ENCODE results near the gene HOXD8. TPM values are rescaled to one million over a fixed set of nuclear protein-coding genes. Genes with fewer than 3 reads are reported as not detected.

Gene HOXD8
- total and polyA plus RNA-seq, 5 donors: 0.11 to 0.63 (median 0.38) TPM

DNA sequence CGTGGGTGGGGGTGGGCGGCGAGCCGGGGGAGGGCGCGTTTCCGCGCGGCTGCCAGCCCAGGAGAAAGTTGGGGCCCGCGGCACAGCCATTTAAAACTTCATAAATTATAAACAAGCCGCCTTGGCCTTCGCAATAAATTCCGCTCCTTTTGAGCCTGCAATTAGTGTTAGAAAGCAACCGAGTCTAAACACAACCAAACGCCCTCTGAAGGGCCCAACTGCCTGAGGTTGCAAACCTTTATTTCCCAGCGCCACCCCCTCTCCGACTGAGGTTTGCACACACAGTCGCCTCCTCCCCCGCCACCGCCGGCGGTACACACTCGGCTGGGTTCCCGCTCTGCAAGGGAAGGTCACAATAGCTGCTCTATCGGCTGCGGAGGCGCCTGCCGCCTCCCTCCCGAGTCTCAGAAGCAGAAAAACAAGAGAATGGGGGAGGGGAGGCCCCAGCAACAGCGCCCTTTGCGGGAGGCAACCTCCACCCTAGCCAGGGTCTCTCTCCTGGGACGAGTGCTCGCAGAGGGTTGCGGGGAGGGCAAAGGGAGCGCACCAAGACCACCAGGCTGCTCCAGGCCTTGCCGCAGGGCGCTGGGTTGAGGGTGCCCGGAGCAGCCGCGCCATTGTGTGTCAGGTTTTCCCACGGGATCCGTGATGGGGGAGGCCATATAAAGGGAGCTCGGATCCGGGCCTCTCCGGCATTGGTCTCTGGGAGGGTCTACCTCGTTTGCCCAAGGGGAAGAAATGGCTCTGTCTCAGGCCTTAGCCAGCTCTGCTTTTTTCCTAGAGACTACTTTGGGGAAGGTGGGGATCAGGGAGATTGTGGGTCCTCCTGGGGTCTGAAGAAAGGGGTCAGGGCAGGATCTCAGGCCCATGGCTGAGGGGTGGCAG, 45.6 kb downstream of the HOXD8 start:
- H3K27me3 ChIP-seq (ENCODE audit: control insufficient read depth, insufficient read depth): peaks cover 3% of the 10 kb centered on the region

DNA sequence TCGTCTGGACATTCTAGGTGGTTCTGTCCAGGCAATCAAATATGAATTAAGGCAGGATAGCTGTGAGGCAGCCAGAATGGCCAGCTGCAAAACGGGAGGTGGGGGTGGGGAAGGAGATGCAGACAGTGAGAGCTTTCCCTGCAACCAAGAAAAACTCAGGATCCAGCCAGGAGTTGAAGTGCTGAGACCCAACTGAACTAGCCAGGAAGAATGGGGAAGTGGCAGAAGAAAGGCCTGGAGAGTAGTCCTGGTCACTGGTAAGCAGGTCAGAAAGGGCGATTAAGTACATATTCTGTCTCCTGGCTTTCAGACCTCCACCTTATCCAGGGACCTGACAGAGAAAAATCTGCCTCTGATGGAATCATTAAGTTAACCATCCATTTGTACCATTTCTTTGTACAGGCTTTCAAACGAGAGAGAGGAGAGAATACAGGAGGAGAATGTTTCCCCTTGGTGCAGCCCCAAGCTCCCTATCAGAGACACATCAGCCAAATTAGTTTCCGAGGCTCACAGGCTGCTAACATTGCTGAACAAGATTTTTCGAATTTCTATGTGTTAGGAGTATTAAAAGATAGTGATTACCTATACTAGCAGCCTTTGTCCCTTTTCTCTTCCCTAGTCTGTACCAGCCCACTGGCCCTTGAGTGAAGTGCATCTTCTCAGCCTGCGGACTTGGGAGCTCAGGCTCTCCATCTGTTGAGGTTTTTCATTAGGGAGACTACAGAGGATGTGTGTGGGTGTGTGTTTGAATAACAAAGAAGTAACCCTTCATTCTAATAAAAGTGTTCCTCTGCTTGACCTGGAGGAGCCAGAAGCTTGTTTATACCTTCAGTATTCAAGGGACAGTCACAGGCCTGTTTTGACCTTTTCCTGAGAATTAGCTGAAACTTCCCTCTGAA, 46.5 kb downstream of the HOXD8 start:
- ATAC-seq (no peak), DNase-seq (no peak)
- H3K9me3 ChIP-seq (ENCODE audit: control insufficient read depth, low read length): no peaks in the 10 kb centered on the region
- peaks cover 4% of the 10 kb centered on the region for H3K27me3 ChIP-seq (ENCODE audit: control insufficient read depth, insufficient read depth)
- H3K27ac ChIP-seq (ENCODE audit: low read length): no peak overlapping the region
- H3K4me3 ChIP-seq (ENCODE audit: low read length): no peak overlapping the region
- no peaks in the 10 kb centered on the region for H3K4me1 ChIP-seq (ENCODE audit: control insufficient read depth, insufficient read depth, low read length)
- intact Hi-C loops (cut with DNase I): no loop called here
- 79% methylated on average over 7 of the region's 7 CpGs for WGBS

More for the DNA sequence above, 45.6 kb downstream of the HOXD8 start:
- DNase-seq: no peak
- intact Hi-C loops (cut with DNase I): no loop called here
- Histone ChIP-seq H3K4me3 (ENCODE audit: low read length) (no peak overlapping the region), H3K4me1 (ENCODE audit: control insufficient read depth, insufficient read depth, low read length) (no peaks in the 10 kb centered on the region), H3K27ac (ENCODE audit: low read length) (no peak overlapping the region), H3K9me3 (ENCODE audit: control insufficient read depth, low read length) (no peaks in the 10 kb centered on the region)
- no peak for ATAC-seq
- 27% methylated on average over 47 of the region's 47 CpGs for WGBS

DNA sequence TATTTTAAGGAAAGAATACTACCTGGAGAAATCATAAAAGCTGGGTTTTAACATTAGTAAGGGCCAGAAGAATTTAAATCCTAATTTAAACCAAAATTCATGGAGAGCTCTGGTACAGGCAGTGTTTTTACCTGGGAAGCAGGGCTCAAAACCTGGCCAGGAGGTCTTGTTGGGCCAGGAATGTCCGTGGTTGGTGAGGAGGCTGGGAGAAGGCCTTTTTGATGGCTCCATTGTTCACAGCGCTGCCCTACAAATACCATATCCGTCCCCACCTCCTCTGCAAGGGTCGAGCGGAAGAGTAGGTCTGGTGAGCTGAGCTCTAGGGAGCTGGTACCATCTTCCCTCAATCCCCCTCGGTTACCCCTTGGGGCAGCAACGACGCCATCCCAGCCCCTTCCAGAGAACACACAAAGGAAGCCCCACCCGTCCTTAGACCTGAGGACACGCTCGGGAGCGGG, 48.1 kb downstream of the HOXD8 start:
- no peak overlapping the region for H3K4me3 ChIP-seq (ENCODE audit: low read length)
- intact Hi-C loops (cut with DNase I): no loop called here
- ATAC-seq (no peak), DNase-seq (no peak)
- peaks cover 4% of the 10 kb centered on the region for H3K27me3 ChIP-seq (ENCODE audit: control insufficient read depth, insufficient read depth)
- H3K27ac ChIP-seq (ENCODE audit: low read length): no peak overlapping the region
- no peaks in the 10 kb centered on the region for H3K4me1 ChIP-seq (ENCODE audit: control insufficient read depth, insufficient read depth, low read length)
- H3K9me3 ChIP-seq (ENCODE audit: control insufficient read depth, low read length): no peaks in the 10 kb centered on the region
- 14% methylated on average over 12 of the region's 12 CpGs for WGBS

DNA sequence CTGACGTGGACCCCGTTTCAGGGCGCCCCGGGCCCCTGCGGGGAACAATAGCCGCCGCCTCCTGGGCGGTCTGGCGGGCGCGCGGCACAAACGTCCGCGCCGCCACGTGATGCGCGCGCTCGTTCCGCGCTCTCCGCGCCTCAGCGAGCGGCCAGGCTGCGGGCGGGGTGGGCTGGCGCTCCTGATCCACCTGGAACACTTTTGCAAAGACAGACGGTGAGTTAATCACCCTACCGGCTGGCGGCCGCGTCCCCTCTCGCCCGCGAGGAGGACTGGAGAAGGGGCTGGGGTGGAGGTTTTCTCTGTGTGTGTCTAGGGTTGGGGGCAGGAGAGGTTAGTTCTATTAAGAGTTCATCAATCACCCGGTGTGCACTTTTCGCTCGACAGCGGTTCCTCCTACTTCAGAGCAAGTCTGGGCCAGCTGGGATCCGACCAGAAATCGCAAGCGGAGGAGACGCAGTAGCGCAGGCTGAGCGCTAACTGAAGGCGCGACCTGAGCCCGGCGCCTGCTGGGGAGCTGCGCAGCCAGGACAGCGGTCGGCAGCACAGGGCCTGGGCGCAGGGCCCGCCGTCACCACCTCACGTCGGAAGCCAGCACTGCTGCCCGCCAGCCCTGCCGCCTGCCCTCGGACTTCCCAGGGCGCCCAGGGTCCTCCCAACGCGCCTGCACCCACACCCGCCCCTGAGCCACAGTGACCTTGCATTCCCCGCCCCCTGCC, 48.7 kb downstream of the HOXD8 start:
- no peak for DNase-seq
- no peaks in the 10 kb centered on the region for H3K9me3 ChIP-seq (ENCODE audit: control insufficient read depth, low read length)

DNA sequence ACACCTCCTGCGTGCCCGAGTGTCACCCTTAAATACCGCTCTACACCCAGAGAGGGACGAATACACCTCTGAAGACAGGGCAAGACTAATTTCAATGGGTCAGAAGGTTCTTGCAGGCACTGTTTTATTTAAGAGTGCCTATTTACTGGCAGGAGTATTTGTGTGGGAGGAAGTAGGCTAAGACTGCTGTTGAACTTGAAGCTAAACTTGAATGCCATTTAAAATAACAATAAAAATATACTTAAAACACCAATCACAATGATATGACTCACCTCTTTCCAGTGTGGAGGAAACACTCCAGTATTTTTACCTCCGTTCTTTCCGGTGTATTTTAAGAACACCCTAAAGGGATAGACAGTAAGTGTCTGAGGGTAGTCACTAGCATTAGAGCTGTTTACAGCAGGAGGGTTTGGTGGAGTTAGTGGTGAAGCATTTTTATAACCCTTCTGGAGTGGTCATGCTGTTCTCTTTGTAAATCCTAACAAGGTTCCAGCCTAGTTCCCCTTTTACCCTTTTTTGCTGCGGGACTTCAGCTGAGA, 49.3 kb downstream of the HOXD8 start:
- Histone ChIP-seq H3K27ac (ENCODE audit: low read length) (no peak overlapping the region), H3K4me3 (ENCODE audit: low read length) (no peak overlapping the region), H3K27me3 (ENCODE audit: control insufficient read depth, insufficient read depth) (peaks cover 6% of the 10 kb centered on the region), H3K4me1 (ENCODE audit: control insufficient read depth, insufficient read depth, low read length) (no peaks in the 10 kb centered on the region), H3K9me3 (ENCODE audit: control insufficient read depth, low read length) (no peaks in the 10 kb centered on the region)
- ATAC-seq (no peak), DNase-seq (no peak)
- 27% methylated on average over 7 of the region's 7 CpGs for WGBS
- intact Hi-C loops (cut with DNase I): no loop called here

More for the DNA sequence above, 48.7 kb downstream of the HOXD8 start:
- H3K4me1 ChIP-seq (ENCODE audit: control insufficient read depth, insufficient read depth, low read length): no peaks in the 10 kb centered on the region
- H3K27me3 ChIP-seq (ENCODE audit: control insufficient read depth, insufficient read depth): peaks cover 6% of the 10 kb centered on the region
- intact Hi-C loops (cut with DNase I): no loop called here
- H3K27ac ChIP-seq (ENCODE audit: low read length): no peak overlapping the region
- H3K4me3 ChIP-seq (ENCODE audit: low read length): peak overlapping the region; percentile 8
- 4% methylated on average over 68 of the region's 68 CpGs for WGBS
- peak in 1 of 2 donors; percentile 31 for ATAC-seq

DNA sequence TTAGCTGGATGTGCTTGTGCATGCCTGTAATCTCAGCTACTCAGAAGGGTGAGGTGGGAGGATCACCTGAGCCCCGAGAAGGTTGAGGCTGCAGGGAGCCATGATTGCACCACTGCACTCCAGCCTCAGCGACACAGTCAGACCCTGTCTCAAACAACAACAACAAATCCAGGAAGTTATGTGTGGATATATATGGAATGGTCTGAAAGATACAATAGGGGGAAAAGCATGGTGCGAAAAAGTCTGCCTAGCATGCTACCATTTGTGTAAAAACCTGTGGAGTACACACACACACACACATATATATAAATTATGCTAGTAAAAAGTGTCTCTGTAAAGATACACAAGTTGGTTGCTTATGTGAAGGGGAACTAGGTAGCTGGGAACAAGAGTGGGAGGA, 52.0 kb downstream of the HOXD8 start:
- Histone ChIP-seq H3K27ac (ENCODE audit: low read length) (no peak overlapping the region), H3K27me3 (ENCODE audit: control insufficient read depth, insufficient read depth) (peaks cover 6% of the 10 kb centered on the region), H3K4me3 (ENCODE audit: low read length) (no peak overlapping the region), H3K9me3 (ENCODE audit: control insufficient read depth, low read length) (no peaks in the 10 kb centered on the region), H3K4me1 (ENCODE audit: control insufficient read depth, insufficient read depth, low read length) (no peaks in the 10 kb centered on the region)
- intact Hi-C loops (cut with DNase I): no loop called here
- ATAC-seq (no peak), DNase-seq (no peak)
- 64% methylated on average over 3 of the region's 3 CpGs for WGBS

Small RNA genes within 50 kb of the gene (microRNA-seq; reads per million reads assigned to microRNA genes)
- 514 to 825 reads per million in 2 donors for gene MIR10B

Other genes with a start within 250 kb of the HOXD8 start
- 10 to 100 TPM; 22.6 to 37.2 (median 24.0) TPM for gene LNPK, start 127.4 kb upstream of the HOXD8 start, total RNA-seq
- 4.6 TPM for gene LNPK, start 127.4 kb upstream of the HOXD8 start, polyA plus RNA-seq
- not detected for gene EVX2, start 45.7 kb upstream of the HOXD8 start, total RNA-seq
- gene EVX2, start 45.7 kb upstream of the HOXD8 start, polyA plus RNA-seq: not detected
- gene HOXD13, start 37.0 kb upstream of the HOXD8 start, total RNA-seq: not detected
- gene HOXD13, start 37.0 kb upstream of the HOXD8 start, polyA plus RNA-seq: not detected
- not detected for gene HOXD12, start 29.9 kb upstream of the HOXD8 start, total RNA-seq
- not detected for gene HOXD12, start 29.9 kb upstream of the HOXD8 start, polyA plus RNA-seq
- gene HOXD11, start 22.4 kb upstream of the HOXD8 start, total RNA-seq: not detected
- not detected for gene HOXD11, start 22.4 kb upstream of the HOXD8 start, polyA plus RNA-seq
- gene HOXD10, start 12.9 kb upstream of the HOXD8 start, total RNA-seq: not detected
- not detected for gene HOXD10, start 12.9 kb upstream of the HOXD8 start, polyA plus RNA-seq
- not detected for gene HOXD9, start 7.0 kb upstream of the HOXD8 start, total RNA-seq
- 0.09 TPM for gene HOXD9, start 7.0 kb upstream of the HOXD8 start, polyA plus RNA-seq
- not detected for gene HOXD4, start 21.8 kb downstream of the HOXD8 start, total RNA-seq
- 0.29 TPM for gene HOXD4, start 21.8 kb downstream of the HOXD8 start, polyA plus RNA-seq
- not detected for gene HOXD3, start 27.6 kb downstream of the HOXD8 start, total RNA-seq
- 0.16 TPM for gene HOXD3, start 27.6 kb downstream of the HOXD8 start, polyA plus RNA-seq
- not detected for gene HOXD1, start 59.0 kb downstream of the HOXD8 start, total RNA-seq
- 0.05 TPM for gene HOXD1, start 59.0 kb downstream of the HOXD8 start, polyA plus RNA-seq
- gene MTX2, start 139.7 kb downstream of the HOXD8 start, total RNA-seq: 10 to 100 TPM; 34.7 to 51.7 (median 43.2) TPM
- 83.3 TPM for gene MTX2, start 139.7 kb downstream of the HOXD8 start, polyA plus RNA-seq